ENCODE measurements around the gene ARHGAP26. TPM values are rescaled to one million over a fixed set of nuclear protein-coding genes. Genes with fewer than 3 reads are reported as not detected.

The ARHGAP26 gene
- total and polyA plus RNA-seq, 2 experiments from 2014 or later, result 9.5 to 16.8 TPM

DNA sequence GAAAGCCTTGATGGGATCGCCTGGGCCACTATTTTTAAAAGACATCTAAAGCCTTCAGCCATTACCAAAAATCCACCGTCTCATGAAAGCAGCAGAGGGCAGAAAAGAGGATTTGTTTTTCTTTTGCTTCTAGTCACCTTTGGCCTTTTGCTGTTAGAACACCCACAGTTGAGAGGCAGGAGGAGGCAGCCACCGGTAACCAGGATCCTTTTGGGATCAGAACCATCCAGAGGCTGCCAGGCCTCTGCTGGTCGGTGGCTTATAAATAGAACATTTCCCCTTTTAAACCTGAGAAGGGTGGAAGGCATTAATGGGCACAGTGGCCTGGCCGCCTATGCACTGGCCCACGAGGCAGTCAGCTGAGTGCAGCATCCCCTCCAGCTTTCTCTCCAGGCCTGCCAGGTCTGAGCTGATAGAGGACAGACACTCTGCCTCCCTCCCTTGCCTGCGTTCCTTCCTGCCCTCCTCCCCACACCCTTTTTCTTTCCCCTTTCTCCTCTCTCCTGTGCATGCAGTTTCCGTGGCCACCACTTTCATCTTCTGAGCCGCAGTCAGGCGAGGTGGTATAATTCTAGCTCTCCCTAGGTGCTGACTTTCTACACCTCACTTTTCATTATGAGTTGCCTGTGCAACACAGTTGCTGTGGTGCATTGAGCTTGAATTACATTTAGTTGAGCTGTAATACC is 253.4 kb downstream of the ARHGAP26 start:
- peak; percentile 55; the same call in 2 of the 3 replicates for ATAC-seq

More for the DNA sequence above, 253.4 kb downstream of the ARHGAP26 start:
- H3K4me2 ChIP-seq, result no peak overlapping the region
- DNase-seq (ENCODE audit: low spot score), result peak; percentile 10
- no peaks in the 10 kb centered on the region for H3K27me3 ChIP-seq (ENCODE audit: insufficient read depth)
- H2AFZ ChIP-seq, result no peak overlapping the region
- Mint-ChIP-seq H3K27me3 (ENCODE audit: insufficient read depth, low read depth, poor library complexity) (peaks cover 3% of the 10 kb centered on the region), H3K4me1 (peaks cover 24% of the 10 kb centered on the region), H3K4me3 (no peak overlapping the region), H3K9me3 (no peaks in the 10 kb centered on the region), H3K36me3 (ENCODE audit: low read depth) (0 out of 3 replicates have a peak, but pooled peaks cover under 1% of the 10 kb centered on the region), H3K27ac (peak overlapping the region; percentile 12; the same call in 1 of the 2 replicates)
- no peaks in the 10 kb centered on the region for H3K9me2 ChIP-seq (ENCODE audit: insufficient read depth)
- H3K4me1 ChIP-seq (ENCODE audit: insufficient read depth), result peaks cover 7% of the 10 kb centered on the region
- H3K79me2 ChIP-seq (replicated peaks; ENCODE audit: insufficient read depth), result no peaks in the 10 kb centered on the region
- H3K4me3 ChIP-seq, result no peak overlapping the region
- H3K27ac ChIP-seq (ENCODE audit: low read depth), result no peak overlapping the region
- H4K20me1 ChIP-seq (replicated peaks; ENCODE audit: insufficient read depth), result no peaks in the 10 kb centered on the region
- TF ChIP-seq ETS1 (IDR thresholded peaks at IDR 0.05), result no peak
- no peak for TF ChIP-seq CTCF (conservative IDR thresholded peaks at IDR 0.05; ENCODE audit: low read depth in 2 of 2)
- no peak for TF ChIP-seq EZH2phosphoT487 (IDR thresholded peaks at IDR 0.05; ENCODE audit: unreplicated experiment)
- no peak for TF ChIP-seq STAT1 (IDR thresholded peaks at IDR 0.05; ENCODE audit: unreplicated experiment)
- no peak for TF ChIP-seq ZNF331 (CRISPR knock-in tag; IDR thresholded peaks at IDR 0.05; ENCODE audit: low read depth)
- TF ChIP-seq, protein P1, sequence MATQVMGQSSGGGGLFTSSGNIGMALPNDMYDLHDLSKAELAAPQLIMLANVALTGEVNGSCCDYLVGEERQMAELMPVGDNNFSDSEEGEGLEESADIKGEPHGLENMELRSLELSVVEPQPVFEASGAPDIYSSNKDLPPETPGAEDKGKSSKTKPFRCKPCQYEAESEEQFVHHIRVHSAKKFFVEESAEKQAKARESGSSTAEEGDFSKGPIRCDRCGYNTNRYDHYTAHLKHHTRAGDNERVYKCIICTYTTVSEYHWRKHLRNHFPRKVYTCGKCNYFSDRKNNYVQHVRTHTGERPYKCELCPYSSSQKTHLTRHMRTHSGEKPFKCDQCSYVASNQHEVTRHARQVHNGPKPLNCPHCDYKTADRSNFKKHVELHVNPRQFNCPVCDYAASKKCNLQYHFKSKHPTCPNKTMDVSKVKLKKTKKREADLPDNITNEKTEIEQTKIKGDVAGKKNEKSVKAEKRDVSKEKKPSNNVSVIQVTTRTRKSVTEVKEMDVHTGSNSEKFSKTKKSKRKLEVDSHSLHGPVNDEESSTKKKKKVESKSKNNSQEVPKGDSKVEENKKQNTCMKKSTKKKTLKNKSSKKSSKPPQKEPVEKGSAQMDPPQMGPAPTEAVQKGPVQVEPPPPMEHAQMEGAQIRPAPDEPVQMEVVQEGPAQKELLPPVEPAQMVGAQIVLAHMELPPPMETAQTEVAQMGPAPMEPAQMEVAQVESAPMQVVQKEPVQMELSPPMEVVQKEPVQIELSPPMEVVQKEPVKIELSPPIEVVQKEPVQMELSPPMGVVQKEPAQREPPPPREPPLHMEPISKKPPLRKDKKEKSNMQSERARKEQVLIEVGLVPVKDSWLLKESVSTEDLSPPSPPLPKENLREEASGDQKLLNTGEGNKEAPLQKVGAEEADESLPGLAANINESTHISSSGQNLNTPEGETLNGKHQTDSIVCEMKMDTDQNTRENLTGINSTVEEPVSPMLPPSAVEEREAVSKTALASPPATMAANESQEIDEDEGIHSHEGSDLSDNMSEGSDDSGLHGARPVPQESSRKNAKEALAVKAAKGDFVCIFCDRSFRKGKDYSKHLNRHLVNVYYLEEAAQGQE (IDR thresholded peaks at IDR 0.05; ENCODE audit: unreplicated experiment), result no peak
- no peak for TF ChIP-seq EZH2 (IDR thresholded peaks at IDR 0.05; ENCODE audit: low read depth, unreplicated experiment)
- TF ChIP-seq JUNB (IDR thresholded peaks at IDR 0.05; ENCODE audit: unreplicated experiment), result no peak
- no peak for TF ChIP-seq CREB1 (CRISPR knock-in tag; IDR thresholded peaks at IDR 0.05; ENCODE audit: low read depth)
- TF ChIP-seq POLR2AphosphoS5 (IDR thresholded peaks at IDR 0.05; ENCODE audit: low read depth), result no peak
- no peak for TF ChIP-seq NANOG (IDR thresholded peaks at IDR 0.05; ENCODE audit: borderline replicate concordance)
- no peak for TF ChIP-seq ZNF114 (CRISPR knock-in tag; IDR thresholded peaks at IDR 0.05)
- TF ChIP-seq, protein P2, sequence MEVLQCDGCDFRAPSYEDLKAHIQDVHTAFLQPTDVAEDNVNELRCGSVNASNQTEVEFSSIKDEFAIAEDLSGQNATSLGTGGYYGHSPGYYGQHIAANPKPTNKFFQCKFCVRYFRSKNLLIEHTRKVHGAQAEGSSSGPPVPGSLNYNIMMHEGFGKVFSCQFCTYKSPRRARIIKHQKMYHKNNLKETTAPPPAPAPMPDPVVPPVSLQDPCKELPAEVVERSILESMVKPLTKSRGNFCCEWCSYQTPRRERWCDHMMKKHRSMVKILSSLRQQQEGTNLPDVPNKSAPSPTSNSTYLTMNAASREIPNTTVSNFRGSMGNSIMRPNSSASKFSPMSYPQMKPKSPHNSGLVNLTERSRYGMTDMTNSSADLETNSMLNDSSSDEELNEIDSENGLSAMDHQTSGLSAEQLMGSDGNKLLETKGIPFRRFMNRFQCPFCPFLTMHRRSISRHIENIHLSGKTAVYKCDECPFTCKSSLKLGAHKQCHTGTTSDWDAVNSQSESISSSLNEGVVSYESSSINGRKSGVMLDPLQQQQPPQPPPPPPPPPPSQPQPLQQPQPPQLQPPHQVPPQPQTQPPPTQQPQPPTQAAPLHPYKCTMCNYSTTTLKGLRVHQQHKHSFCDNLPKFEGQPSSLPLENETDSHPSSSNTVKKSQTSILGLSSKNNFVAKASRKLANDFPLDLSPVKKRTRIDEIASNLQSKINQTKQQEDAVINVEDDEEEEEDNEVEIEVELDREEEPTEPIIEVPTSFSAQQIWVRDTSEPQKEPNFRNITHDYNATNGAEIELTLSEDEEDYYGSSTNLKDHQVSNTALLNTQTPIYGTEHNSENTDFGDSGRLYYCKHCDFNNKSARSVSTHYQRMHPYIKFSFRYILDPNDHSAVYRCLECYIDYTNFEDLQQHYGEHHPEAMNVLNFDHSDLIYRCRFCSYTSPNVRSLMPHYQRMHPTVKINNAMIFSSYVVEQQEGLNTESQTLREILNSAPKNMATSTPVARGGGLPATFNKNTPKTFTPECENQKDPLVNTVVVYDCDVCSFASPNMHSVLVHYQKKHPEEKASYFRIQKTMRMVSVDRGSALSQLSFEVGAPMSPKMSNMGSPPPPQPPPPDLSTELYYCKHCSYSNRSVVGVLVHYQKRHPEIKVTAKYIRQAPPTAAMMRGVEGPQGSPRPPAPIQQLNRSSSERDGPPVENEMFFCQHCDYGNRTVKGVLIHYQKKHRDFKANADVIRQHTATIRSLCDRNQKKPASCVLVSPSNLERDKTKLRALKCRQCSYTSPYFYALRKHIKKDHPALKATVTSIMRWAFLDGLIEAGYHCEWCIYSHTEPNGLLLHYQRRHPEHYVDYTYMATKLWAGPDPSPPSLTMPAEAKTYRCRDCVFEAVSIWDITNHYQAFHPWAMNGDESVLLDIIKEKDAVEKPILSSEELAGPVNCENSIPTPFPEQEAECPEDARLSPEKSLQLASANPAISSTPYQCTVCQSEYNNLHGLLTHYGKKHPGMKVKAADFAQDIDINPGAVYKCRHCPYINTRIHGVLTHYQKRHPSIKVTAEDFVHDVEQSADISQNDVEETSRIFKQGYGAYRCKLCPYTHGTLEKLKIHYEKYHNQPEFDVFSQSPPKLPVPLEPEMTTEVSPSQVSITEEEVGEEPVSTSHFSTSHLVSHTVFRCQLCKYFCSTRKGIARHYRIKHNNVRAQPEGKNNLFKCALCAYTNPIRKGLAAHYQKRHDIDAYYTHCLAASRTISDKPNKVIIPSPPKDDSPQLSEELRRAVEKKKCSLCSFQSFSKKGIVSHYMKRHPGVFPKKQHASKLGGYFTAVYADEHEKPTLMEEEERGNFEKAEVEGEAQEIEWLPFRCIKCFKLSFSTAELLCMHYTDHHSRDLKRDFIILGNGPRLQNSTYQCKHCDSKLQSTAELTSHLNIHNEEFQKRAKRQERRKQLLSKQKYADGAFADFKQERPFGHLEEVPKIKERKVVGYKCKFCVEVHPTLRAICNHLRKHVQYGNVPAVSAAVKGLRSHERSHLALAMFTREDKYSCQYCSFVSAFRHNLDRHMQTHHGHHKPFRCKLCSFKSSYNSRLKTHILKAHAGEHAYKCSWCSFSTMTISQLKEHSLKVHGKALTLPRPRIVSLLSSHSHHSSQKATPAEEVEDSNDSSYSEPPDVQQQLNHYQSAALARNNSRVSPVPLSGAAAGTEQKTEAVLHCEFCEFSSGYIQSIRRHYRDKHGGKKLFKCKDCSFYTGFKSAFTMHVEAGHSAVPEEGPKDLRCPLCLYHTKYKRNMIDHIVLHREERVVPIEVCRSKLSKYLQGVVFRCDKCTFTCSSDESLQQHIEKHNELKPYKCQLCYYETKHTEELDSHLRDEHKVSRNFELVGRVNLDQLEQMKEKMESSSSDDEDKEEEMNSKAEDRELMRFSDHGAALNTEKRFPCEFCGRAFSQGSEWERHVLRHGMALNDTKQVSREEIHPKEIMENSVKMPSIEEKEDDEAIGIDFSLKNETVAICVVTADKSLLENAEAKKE (CRISPR knock-in tag; IDR thresholded peaks at IDR 0.05), result no peak
- no peaks in the 10 kb centered on the region for H3K36me3 ChIP-seq (ENCODE audit: insufficient read depth)
- H3F3A ChIP-seq (replicated peaks; ENCODE audit: low read depth), result no peaks in the 10 kb centered on the region

Measured in GM23338 (cell line).